Upper lobe of left lung (tissue), 6 donors: ENCODE results near the gene NUMBL. TPM values are rescaled to one million over a fixed set of nuclear protein-coding genes. Genes with fewer than 3 reads are reported as not detected.

Experiments
- ATAC-seq, 2 donors: fragments of 200-7000 bp; cut with Tn5 transposase; one replicate each; pipeline ENCODE4 v1.9.1; 2022; ENCODE audit warnings: mild to moderate bottlenecking in 2 of 2, moderate library complexity in 2 of 2; ENCODE audit not compliant: low FRiP score in 2 of 2
- DNase-seq, 2 donors: peaks; one replicate each; pipeline ENCODE4 v3.0.0-alpha.2; 2019 to 2020
- H3K27ac ChIP-seq, 4 donors: fragments of 200-600 bp; sonication (generic); one replicate each; pipeline ENCODE4 v1.5.1; 2016 to 2019
- H3K27me3 ChIP-seq, 4 donors: fragments of 200-600 bp; sonication (generic); one replicate each; pipeline ENCODE4 v1.5.1; 2017 to 2019
- H3K36me3 ChIP-seq, 4 donors: fragments of 200-600 bp; sonication (generic); one replicate each; pipeline ENCODE4 v1.5.1; 2016 to 2019
- H3K4me1 ChIP-seq, 4 donors: fragments of 200-600 bp; sonication (generic); one replicate each; pipeline ENCODE4 v1.5.1; 2018 to 2019
- H3K4me3 ChIP-seq, 4 donors: fragments of 200-600 bp; sonication (generic); one replicate each; pipeline ENCODE4 v1.5.1; 2017 to 2019; ENCODE audit warnings: mild to moderate bottlenecking in 2 of 4, moderate library complexity in 1 of 4
- H3K9me3 ChIP-seq, 4 donors: fragments of 200-600 bp; sonication (generic); one replicate each; pipeline ENCODE4 v1.5.1; 2018 to 2019
- EP300 ChIP-seq, 4 donors: sonication (generic); formaldehyde crosslinking; IDR thresholded peaks; one replicate each; pipeline ENCODE4 v1.5.1; 2017; ENCODE audit warnings: antibody characterized with exemption in 4 of 4, control low read depth in 2 of 4
- POLR2A ChIP-seq, 4 donors: fragments of 450-650 bp; IDR thresholded peaks; one replicate each; pipeline ENCODE4 v1.5.1; 2016 to 2017; ENCODE audit warnings: antibody characterized with exemption in 4 of 4, mild to moderate bottlenecking in 2 of 4
- POLR2AphosphoS5 ChIP-seq, 2 donors: sonication (generic); formaldehyde crosslinking; IDR thresholded peaks; one replicate each; pipeline ENCODE4 v1.5.1; 2017; ENCODE audit warnings: antibody characterized with exemption in 2 of 2
- WGBS, 2 donors: methylation state at CpG; one replicate each; pipeline ENCODE4 v1.1.5; 2017 to 2018; 5-methylcytosine and 5-hydroxymethylcytosine counted together
- total RNA-seq, 6 donors: library from RNA; depleted of rRNA in 4 of 6; stranded (reverse); fragments of >200 nt in 4 of 6; gene quantifications; one replicate each; pipeline versions ENCODE4 v1.1.0 to v1.2.1, GENCODE V29; 2016 to 2021
- TF ChIP-seq, protein P1 (sequence below), 6 experiments: fragments of 450-650 bp in 4 of 6; fragments of 200-600 bp in 2 of 6; sonication (generic) in 2 of 6; IDR thresholded peaks; one replicate each; pipeline ENCODE4 v1.5.1; 2016 to 2019; ENCODE audit warnings: antibody characterized with exemption in 6 of 6
- donor health status: DM: no; HTN: no; CAD: no; lungs with moderate emphysema.
- donor health status: DM: no; HTN: yes; CAD: no; lungs with severe emphysema.

The NUMBL gene
- total RNA-seq, 6 donors from 2014 or later, result 18.0 to 133 (median 23.8) TPM

DNA sequence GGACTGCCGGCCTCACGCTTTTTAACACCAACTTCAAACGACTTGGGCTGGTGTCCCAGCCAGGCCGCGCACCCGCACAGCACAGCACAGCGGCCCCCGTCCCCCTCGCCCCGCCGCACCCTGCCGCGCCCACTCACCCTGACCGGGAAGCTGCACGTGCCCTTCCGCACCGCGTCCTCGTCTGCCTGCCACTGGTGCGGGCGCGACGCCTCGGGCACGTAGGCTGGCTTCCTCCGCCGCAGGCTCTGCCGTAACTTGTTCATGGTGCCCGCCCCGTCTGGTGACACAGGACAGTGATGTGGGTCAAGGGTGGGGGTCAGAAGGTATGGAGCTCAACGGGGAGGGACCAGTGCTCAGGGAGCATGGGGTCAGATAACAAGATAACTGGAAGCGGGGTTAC lies 6.2 kb downstream of the NUMBL start:
- Histone ChIP-seq H3K27ac (no peak overlapping the region), H3K4me3 (no peak overlapping the region), H3K9me3 (no peaks in the 10 kb centered on the region), H3K27me3 (no peaks in the 10 kb centered on the region), H3K36me3 (peaks cover 7 to 52% (median 23%) of the 10 kb centered on the region in 4 donors), H3K4me1 (peaks cover 0 to 14% (median 5%) of the 10 kb centered on the region in 4 donors)
- DNase-seq, result peak in 1 of 2 donors; percentile 79
- no peak for TF ChIP-seq EP300 (IDR thresholded peaks at IDR 0.05)
- no peak for TF ChIP-seq POLR2A (IDR thresholded peaks at IDR 0.05)
- no peak for TF ChIP-seq POLR2AphosphoS5 (IDR thresholded peaks at IDR 0.05)
- TF ChIP-seq, protein P1, sequence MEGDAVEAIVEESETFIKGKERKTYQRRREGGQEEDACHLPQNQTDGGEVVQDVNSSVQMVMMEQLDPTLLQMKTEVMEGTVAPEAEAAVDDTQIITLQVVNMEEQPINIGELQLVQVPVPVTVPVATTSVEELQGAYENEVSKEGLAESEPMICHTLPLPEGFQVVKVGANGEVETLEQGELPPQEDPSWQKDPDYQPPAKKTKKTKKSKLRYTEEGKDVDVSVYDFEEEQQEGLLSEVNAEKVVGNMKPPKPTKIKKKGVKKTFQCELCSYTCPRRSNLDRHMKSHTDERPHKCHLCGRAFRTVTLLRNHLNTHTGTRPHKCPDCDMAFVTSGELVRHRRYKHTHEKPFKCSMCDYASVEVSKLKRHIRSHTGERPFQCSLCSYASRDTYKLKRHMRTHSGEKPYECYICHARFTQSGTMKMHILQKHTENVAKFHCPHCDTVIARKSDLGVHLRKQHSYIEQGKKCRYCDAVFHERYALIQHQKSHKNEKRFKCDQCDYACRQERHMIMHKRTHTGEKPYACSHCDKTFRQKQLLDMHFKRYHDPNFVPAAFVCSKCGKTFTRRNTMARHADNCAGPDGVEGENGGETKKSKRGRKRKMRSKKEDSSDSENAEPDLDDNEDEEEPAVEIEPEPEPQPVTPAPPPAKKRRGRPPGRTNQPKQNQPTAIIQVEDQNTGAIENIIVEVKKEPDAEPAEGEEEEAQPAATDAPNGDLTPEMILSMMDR (IDR thresholded peaks at IDR 0.05), result no peak
- WGBS, 2 donors, result 94 to 97% methylated on average over 20 to 30 of the region's 32 CpGs
- ATAC-seq, result no peak

DNA sequence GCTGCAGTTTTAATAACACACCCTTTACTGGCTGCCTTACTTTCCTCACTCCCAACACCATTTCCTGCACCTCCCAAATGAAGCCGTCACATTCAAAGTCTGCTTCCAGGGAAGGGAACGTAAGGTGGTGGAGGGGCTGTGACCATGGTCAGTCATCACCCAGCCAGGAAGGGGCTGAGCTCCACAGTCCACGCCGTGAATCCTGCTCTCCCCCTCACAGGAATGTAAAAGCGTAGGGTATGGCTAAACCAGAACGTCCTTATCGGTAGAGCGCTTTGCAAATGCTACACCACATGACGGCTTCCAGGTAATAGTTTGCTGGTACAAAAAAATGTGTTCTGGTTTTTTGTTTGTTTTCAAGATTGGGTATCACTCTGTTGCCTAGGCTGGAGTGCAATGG lies 7.0 kb downstream of the NUMBL start:
- Histone ChIP-seq H3K36me3 (peaks cover 7 to 59% (median 29%) of the 10 kb centered on the region in 4 donors), H3K27me3 (no peaks in the 10 kb centered on the region), H3K4me3 (no peak overlapping the region), H3K4me1 (peaks cover 0 to 14% (median 3%) of the 10 kb centered on the region in 4 donors), H3K27ac (no peak overlapping the region), H3K9me3 (no peaks in the 10 kb centered on the region)
- DNase-seq, result no peak
- WGBS, 2 donors, result 86 to 94% methylated on average over 9 of the region's 9 CpGs
- ATAC-seq, result no peak
- no peak for TF ChIP-seq POLR2A (IDR thresholded peaks at IDR 0.05)
- TF ChIP-seq EP300 (IDR thresholded peaks at IDR 0.05), result no peak
- TF ChIP-seq, protein P1 (IDR thresholded peaks at IDR 0.05), result no peak
- no peak for TF ChIP-seq POLR2AphosphoS5 (IDR thresholded peaks at IDR 0.05)

DNA sequence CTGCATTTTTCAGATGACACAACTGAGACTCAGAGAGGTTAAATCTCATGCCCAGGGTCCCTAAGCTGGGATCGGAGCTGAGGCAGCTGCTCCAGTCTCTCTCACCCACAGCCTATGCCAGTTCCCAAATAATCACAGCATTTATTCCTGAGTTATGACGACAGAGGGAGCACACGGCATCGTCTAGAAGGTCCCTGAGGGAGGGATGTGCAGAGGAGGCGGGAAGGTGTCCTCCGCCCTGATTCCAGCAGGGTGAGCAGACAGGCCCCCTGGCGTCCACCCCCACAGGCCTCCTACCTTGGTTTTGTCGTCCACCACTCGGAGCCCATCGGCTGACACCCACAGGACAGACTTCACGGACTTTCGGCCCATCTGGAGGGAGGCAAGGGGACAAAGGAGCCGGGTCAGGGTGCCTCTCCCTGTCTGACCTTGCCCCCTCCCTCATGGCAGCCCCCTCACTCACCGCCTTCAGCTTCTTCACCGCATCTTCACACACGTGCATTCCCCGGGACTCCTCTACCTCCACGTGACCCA lies 8.0 kb downstream of the NUMBL start:
- H3K27me3 ChIP-seq, result no peaks in the 10 kb centered on the region
- H3K9me3 ChIP-seq, result no peaks in the 10 kb centered on the region
- no peak for TF ChIP-seq EP300 (IDR thresholded peaks at IDR 0.05)
- TF ChIP-seq POLR2A (IDR thresholded peaks at IDR 0.05), result no peak
- TF ChIP-seq, protein P1 (IDR thresholded peaks at IDR 0.05), result no peak
- no peak for TF ChIP-seq POLR2AphosphoS5 (IDR thresholded peaks at IDR 0.05)
- 93 to 95% methylated on average over 18 of the region's 18 CpGs for WGBS, 2 donors
- ATAC-seq (no peak), DNase-seq (no peak)
- peaks cover 0 to 6% (median under 1%) of the 10 kb centered on the region in 4 donors for H3K4me1 ChIP-seq
- H3K27ac ChIP-seq, result no peak overlapping the region
- H3K4me3 ChIP-seq, result no peak overlapping the region
- peaks cover 7 to 68% (median 37%) of the 10 kb centered on the region in 4 donors for H3K36me3 ChIP-seq

DNA sequence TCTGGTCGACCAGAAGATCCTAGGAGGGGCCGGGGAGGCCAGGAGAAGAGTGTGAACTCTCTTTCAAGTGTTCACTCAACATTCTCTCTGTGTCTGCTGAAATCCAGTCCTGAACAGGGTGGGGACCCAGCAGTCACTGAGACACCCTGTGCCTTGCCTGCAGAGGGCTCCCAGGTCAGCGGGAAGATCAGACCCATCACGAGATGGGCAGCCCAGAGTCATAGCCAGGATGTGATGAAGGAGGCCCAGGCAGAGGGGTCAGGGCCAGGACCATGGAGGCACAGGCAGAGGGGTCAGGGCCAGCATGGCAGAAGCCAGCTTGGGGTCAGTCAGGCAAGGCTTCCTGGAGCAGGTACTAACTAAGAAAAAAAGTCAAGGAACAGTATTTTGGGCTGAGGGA lies 9.4 kb downstream of the NUMBL start:
- Histone ChIP-seq H3K27me3 (no peaks in the 10 kb centered on the region), H3K9me3 (no peaks in the 10 kb centered on the region), H3K36me3 (peaks cover 16 to 77% (median 47%) of the 10 kb centered on the region in 4 donors), H3K4me1 (no peaks in the 10 kb centered on the region), H3K27ac (no peak overlapping the region), H3K4me3 (no peak overlapping the region)
- ATAC-seq (no peak), DNase-seq (no peak)
- TF ChIP-seq, protein P1 (IDR thresholded peaks at IDR 0.05), result no peak
- no peak for TF ChIP-seq POLR2A (IDR thresholded peaks at IDR 0.05)
- 83 to 84% methylated on average over 2 to 4 of the region's 4 CpGs for WGBS, 2 donors

DNA sequence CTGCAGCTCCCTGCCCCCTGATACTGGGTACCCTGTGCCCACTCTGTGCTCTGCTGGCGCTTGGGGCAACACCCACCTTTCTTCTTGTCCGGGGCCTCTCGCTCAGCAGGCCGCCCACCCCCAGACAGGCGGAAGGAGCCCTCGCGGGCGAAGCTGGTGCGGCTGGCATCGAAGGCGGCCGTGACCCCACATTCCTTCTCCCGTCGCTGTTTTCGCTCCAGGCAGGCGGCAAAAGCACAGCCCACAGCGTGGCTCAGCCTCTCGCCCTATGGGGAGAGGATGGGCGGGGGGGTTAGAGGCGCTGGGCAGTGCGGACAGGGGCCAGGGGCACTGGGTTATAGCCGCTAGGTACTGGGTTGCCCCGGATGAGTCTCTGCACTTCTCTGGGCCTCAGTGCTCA lies 13.3 kb downstream of the NUMBL start:
- peaks cover 18 to 88% (median 62%) of the 10 kb centered on the region in 4 donors for H3K36me3 ChIP-seq
- H3K4me3 ChIP-seq, result no peak overlapping the region
- ATAC-seq (no peak), DNase-seq (peak in 1 of 2 donors; percentile 61)
- H3K27me3 ChIP-seq, result no peaks in the 10 kb centered on the region
- WGBS, 2 donors, result 96 to 97% methylated on average over 22 to 23 of the region's 23 CpGs
- no peak for TF ChIP-seq POLR2A (IDR thresholded peaks at IDR 0.05)
- no peak for TF ChIP-seq POLR2AphosphoS5 (IDR thresholded peaks at IDR 0.05)
- TF ChIP-seq EP300 (IDR thresholded peaks at IDR 0.05), result no peak
- TF ChIP-seq, protein P1 (IDR thresholded peaks at IDR 0.05), result no peak
- no peak overlapping the region for H3K27ac ChIP-seq
- H3K9me3 ChIP-seq, result no peaks in the 10 kb centered on the region
- H3K4me1 ChIP-seq, result peaks cover 0 to 4% (median 0%) of the 10 kb centered on the region in 4 donors
